Measurements from ENCODE around the gene MTX1.

GRCh38 chr1:155226188-155226909 lies 17.9 kb downstream of the MTX1 start:
- peak; percentile 32 for TF ChIP-seq CTCF (IDR thresholded peaks at IDR 0.05; ENCODE audit: insufficient read depth, low read length)
- no peak for TF ChIP-seq POLR2AphosphoS5 (IDR thresholded peaks at IDR 0.05; ENCODE audit: low read depth)
- TF ChIP-seq GABPA (IDR thresholded peaks at IDR 0.05; ENCODE audit: low read depth) = no peak

Data from HL-60 (cell line).